GM21737 (cell line): ENCODE data around the gene LMBRD2.
"Not testable (repeated sequence)": the region's sequence is repeated elsewhere in the genome, so short reads cannot be mapped to it uniquely, and the experiment has no call there.

Source experiments
- ATAC-seq: cut with Tn5 transposase; IDR thresholded peaks from one replicate; pipeline ENCODE4 v1.9.1; 2021; ENCODE audit warnings: mild to moderate bottlenecking, moderate library complexity; ENCODE audit not compliant: unreplicated experiment

LMBRD2 gene

GRCh38 chr5:36151434-36152323 lies at the start of gene LMBRD2, which contains the start of gene SKP2:
TSS of gene LMBRD2 (minus strand) at chr5:36151887. CDS start at chr5:36143349, 8,538 bp downstream.
TSS of gene SKP2 (plus strand) at chr5:36152111. CDS start at chr5:36152263, 152 bp downstream.
- peak; percentile 99 for ATAC-seq

DNA sequence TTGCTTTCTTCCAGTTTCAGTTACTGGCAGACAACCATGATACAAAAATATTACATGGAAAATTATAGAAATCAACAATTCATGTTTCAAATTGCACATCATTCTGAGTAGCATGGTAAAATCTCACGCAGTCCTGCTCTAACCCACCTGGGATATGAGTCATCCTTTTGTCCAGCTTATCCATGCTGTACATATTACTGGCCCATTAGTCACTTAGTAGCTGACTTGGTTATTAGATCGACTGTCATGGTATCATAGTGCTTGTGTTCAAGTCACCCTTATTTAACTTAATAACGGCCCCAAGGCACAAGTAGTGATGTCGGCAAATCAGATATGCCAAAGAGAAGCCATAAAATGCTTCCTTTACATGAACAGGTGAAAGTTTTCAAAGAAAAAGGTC lies 48.8 kb upstream of the LMBRD2 start:
- ATAC-seq = no peak

DNA sequence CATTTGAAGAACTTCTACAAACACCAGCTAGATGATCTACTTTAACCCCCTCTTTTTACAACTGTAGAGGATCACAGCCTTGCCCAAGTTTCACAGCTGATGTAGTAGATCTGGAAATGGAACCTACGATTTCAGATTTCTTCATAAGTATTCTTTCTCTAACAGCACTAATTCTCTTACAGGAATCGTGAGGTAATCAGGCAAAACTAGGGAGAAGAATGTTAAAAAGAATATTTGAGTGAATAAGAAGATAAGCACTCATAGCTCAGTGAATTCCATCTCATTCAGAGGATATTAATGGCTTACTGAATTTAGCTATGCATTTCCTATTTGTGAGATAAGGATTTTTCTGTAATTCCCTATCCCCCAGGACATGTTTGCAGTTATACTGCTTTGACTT lies 47.9 kb upstream of the LMBRD2 start:
- no peak for ATAC-seq

DNA sequence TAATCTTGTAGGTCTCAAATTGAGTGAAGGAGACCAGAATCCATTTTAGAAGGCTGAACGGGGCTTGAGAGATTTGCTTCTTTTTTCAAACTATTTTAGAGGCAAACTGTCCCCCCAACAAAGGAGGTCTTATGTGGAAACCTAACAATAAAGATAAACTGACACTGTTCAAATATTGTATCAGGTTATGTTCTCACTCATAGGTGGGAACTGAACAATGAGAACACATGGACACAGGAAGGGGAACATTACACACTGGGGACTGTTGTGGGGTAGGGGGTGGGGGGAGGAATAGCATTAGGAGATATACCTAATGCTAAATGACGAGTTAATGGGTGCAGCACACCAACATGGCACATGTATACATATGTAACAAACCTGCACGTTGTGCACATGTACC lies 47.1 kb upstream of the LMBRD2 start:
- not testable (repeated sequence) for ATAC-seq

DNA sequence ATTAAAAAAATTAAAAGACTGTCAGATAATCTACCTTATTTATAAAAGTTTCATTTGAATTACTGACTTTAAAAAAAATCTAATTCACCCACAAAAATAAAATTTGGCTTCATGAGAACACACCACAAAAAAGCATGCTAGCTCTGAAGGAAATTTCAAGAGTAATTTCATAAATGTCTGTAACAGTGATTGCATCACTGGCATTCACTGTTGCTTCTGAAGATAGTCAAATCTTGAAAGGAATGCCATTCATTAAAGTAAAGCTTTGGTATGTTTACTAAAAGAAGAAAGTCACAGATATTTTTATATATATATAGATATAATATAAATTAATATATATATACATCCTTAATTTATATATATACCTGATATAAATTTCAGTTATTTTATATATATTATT lies 46.6 kb upstream of the LMBRD2 start:
- no peak for ATAC-seq

- ATAC-seq = no peak
These were observed 42.1 kb upstream of the LMBRD2 start for GRCh38 chr5:36193746-36194145.

DNA sequence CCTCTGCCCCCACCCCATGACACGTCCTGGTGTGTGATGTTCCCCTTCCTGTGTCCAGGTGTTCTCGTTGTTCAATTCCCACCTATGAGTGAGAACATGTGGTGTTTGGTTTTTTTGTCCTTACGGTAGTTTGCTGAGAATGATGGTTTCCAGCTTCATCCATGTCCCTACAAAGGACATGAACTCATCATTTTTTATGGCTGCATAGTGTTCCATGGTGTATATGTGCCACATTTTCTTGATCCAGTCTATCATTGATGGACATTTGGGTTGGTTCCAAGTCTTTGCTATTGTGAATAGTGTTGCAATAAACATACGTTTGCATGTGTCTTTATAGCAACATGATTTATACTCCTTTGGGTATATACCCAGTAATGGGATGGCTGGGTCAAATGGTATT lies 32.7 kb upstream of the LMBRD2 start:
- ATAC-seq = not testable (repeated sequence)

DNA sequence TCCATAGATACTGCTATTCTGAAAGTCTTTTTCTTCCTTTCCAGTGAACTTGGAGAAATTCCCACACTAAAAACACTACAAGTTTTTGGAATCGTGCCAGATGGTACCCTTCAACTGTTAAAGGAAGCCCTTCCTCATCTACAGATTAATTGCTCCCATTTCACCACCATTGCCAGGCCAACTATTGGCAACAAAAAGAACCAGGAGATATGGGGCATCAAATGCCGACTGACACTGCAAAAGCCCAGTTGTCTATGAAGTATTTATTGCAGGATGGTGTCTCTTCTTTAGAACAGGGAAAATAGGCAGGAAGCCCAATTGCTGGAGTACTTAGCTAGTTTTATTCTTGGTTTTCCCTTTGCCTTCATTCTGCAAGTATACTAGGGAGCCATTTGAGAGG lies 30.1 kb upstream of the LMBRD2 start:
- no peak for ATAC-seq

GRCh38 chr5:36180556-36181350 lies 29.1 kb upstream of the LMBRD2 start:
- no peak for ATAC-seq

DNA sequence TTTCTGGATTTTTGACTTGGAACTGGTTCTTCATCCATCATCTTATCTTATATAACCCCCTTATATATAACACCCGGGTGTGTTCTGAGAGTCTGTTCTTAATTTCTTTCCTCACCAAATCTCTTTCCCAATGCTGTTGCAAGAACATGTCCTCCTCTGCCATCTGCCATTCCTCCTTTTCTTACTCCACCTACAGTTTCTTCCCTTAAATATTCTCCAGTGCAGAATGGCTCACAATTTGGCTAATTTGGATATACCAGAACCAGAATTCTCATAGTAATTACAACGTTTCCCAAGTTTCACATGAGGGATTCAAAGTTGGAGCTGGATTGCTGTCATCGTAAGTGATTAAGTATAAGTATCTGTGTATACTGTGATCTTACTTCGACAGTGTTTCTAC lies 28.3 kb upstream of the LMBRD2 start:
- no peak for ATAC-seq

DNA sequence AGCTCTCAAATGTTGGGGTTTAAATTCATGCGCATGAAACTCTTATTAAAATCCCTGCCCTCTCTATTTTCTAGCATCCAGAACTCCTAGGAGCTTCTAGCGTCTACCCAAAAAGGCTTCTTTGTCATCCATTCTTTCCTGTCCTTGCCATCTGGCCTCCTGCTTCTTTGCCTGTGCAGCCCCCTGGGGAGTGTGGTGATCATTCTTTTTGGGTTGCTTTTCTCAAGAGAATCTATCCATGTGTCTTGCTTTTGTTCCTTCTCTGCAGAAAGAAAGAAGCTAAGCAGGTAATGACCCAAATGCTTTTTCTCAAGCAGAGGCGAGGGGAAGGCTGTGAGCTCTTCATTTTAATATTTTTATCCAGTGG lies 26.8 kb upstream of the LMBRD2 start:
- no peak for ATAC-seq

DNA sequence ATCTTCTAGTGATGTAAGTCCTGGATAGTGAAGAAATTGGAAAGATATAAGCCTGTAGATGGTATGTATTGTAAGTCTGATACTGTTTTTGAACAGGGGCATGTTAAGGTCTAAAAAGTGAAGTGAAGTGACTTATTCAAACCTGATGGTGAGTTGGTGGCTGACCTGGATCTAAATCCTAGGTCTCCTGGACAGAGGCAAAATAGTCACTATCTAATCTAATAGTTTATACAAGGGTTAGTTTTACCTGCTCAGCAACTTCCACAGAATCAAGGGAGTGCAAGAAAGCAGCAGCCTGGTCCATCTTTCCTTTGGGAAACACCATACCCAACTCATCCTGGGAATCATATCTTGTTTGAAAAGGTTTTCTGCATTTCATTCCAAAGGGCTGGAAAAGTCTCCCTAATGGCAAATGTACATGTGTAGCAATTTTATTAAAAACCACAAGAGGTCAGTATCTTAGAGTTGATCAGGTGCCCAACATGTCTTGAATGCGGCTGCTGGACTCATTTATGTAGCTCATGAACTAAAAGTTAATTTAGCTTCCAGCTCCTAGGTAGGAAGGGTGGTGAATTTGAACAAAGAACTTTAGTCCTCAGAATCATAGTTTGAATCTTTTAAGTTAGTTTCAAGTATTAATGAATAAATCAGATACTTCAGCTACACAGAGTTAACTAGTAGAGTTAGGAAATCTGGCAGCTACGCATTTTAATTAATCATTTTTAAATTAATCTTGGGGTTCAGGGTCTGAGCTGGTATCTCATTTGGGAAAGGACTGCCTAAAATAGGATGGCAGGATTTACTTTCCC lies 26.2 kb upstream of the LMBRD2 start:
- ATAC-seq = no peak

DNA sequence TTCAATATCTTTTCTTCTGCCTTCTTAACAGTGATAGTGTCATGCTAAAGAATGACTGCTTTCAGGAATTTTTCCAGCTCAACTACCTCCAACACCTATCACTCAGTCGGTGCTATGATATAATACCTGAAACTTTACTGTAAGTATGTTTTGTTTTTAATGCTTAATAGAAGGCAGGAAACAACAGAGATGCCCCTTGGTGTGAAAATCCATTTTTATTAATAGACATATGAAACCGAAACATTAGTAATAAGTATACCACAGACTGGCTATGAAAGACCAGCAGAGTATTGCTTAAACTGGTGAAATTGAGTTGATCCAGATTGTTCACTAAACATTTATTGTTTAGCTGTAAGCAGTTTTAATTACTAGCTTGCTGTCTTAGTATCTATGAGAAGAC lies 25.5 kb upstream of the LMBRD2 start:
- peak; percentile 91 for ATAC-seq

- no peak for ATAC-seq
These were observed 23.4 kb upstream of the LMBRD2 start for GRCh38 chr5:36175043-36175442.

GRCh38 chr5:36174119-36174518 lies 22.4 kb upstream of the LMBRD2 start:
- ATAC-seq = no peak

DNA sequence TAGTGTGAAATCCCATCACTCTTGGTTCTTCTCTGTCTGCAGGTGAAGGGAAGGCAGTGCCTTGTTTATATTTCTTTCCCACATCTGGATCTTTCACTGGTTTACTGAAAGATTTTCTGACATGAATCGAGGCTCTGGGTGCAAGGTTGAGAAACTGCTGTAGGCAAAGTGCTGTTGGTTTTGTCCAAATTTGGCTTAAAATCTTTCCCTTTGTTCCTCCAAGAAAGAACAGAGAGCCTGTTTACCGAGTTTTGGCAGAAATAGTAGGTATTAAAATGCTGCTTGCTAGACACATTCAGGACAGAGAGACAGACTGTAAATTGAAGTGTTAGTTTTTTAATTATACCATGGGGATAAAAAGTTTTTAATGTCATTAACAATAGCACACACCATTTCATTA lies 21.7 kb upstream of the LMBRD2 start:
- ATAC-seq = no peak

- no peak for ATAC-seq
These were observed 20.9 kb upstream of the LMBRD2 start for GRCh38 chr5:36172599-36172998.

DNA sequence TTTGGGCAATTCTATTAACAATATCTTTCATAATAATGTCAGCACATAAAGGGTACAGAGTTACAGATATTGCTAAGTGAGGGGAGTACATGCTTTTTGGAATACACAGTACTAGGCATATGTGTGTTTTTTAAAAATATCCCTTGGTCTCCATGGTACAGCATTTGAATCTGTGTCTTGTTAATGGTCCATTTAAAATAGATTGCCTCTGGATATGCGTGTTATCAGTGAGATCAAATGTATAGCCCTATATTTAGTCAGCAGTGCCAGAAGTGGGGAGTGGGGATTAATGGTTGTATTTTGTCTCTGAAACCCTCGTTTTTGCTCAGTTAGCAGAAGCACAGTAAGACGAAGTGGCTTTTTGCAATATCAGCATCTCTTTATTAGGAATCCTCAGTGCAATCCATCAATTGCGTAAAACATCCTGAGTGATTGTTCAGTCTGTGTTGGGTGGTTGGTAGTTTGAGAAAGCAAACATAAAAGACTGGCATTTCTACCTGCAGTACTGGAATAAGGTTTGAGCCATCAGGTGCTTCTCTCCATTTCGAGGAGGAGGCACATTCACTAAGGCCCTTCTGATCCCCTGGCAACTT lies 19.2 kb upstream of the LMBRD2 start:
- ATAC-seq = no peak

DNA sequence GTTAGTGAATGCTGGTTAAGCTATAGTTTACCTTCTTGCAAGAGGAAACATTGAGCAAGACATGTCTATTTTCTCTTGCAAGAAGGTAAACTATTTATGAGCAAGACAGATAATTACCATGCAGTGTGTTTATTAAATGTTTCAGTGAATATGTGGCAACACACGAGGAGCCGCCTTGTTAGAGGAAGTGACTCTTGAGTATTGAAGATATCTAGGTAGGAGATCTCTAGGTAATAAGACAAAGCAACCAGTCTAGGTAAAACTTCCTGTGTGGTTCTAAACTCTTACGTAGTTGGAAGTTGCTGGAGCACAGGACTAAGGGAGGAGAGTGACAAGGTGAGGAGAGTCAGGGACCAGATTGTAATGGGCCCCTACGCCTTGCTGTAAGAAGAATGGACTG lies 17.1 kb upstream of the LMBRD2 start:
- ATAC-seq = no peak

GRCh38 chr5:36164461-36164860 lies 12.8 kb upstream of the LMBRD2 start:
- ATAC-seq = no peak
